Thyroid gland (tissue), 4 donors: Measurements from ENCODE around the gene CIAO3.

Source experiments
- CTCF ChIP-seq, 6 experiments: fragments of 200-600 bp in 3 of 6; fragments of 450-650 bp in 3 of 6; sonication (generic) in 3 of 6; IDR thresholded peaks; one replicate each; pipeline ENCODE4 v1.5.1; 2016 to 2019; ENCODE audit warnings: antibody characterized with exemption in 6 of 6, mild to moderate bottlenecking in 2 of 6, inconsistent platforms in 1 of 6, moderate library complexity in 1 of 6
- POLR2A ChIP-seq, 2 donors: fragments of 450-650 bp; IDR thresholded peaks; one replicate each; pipeline ENCODE4 v1.6.1; 2017; ENCODE audit warnings: antibody characterized with exemption in 2 of 2, mild to moderate bottlenecking in 2 of 2, moderate library complexity in 1 of 2

GRCh38 chr16:777826-778225 is 37.0 kb upstream of the CIAO3 start:
- no peak for TF ChIP-seq CTCF (IDR thresholded peaks at IDR 0.05)
- no peak for TF ChIP-seq POLR2A (IDR thresholded peaks at IDR 0.05)
